ENCODE measurements around the gene PKNOX2.

DNA sequence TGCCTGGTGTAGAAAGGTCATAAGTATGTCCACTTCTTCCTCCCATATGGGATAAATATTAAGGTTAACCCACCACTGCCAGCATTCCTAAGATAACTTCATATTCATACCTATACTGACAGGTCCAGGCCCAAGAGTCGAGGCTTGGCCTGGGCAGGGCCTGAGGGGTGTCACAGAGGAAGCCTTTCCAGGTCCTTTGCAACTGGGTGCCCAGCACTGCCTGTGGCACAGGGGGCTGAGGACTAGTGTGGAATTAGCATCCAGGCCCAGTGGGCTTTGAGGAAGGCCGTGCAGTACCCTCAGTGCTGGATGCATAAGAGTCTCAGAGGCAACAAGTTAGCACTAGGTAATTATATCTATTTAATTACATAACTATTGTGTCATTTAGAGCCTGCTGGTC lies 65.4 kb downstream of the PKNOX2 start:
- TF ChIP-seq, protein P1, sequence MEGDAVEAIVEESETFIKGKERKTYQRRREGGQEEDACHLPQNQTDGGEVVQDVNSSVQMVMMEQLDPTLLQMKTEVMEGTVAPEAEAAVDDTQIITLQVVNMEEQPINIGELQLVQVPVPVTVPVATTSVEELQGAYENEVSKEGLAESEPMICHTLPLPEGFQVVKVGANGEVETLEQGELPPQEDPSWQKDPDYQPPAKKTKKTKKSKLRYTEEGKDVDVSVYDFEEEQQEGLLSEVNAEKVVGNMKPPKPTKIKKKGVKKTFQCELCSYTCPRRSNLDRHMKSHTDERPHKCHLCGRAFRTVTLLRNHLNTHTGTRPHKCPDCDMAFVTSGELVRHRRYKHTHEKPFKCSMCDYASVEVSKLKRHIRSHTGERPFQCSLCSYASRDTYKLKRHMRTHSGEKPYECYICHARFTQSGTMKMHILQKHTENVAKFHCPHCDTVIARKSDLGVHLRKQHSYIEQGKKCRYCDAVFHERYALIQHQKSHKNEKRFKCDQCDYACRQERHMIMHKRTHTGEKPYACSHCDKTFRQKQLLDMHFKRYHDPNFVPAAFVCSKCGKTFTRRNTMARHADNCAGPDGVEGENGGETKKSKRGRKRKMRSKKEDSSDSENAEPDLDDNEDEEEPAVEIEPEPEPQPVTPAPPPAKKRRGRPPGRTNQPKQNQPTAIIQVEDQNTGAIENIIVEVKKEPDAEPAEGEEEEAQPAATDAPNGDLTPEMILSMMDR (IDR thresholded peaks at IDR 0.05), result no peak
- no peak for TF ChIP-seq POLR2A (IDR thresholded peaks at IDR 0.05)

Data from esophagus squamous epithelium (tissue), 4 donors.